Measurements from ENCODE around the gene ARTN. TPM values are rescaled to one million over a fixed set of nuclear protein-coding genes. Genes with fewer than 3 reads are reported as not detected.

ARTN gene
- total RNA-seq, 3 donors from 2014 or later (not counting 1 experiment from before 2014, with no cell fraction given): 1.4 TPM; not detected in 2

DNA sequence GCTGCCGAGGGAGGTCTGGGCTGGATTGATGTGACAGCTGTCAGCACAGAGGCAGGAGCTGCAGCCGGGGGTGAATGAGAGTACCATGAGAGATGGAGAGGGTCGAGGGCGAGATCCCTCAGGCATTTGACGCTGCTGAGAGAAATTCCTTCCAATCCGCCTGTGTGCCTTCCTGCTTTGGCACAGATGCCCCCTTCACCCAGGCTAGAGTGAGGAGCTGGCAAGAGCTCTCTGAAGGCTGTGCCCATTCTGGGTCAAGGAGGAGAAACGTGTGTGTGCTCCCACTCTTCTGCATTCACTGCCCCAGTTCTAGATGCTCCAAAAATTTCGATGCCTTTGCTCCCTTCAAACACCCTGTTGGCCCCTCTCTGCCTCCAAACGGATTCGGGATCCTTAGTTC lies 4.8 kb downstream of the ARTN start:
- no peak overlapping the region for H3K27ac Mint-ChIP-seq
- peaks cover 0 to 27% of the 10 kb centered on the region in 2 donors for H3K4me1 Mint-ChIP-seq
- H3K4me3 ChIP-seq (ENCODE audit: low read length): no peak overlapping the region
- H3K4me3 Mint-ChIP-seq: no peak overlapping the region
- no peaks in the 10 kb centered on the region for H3K36me3 ChIP-seq (ENCODE audit: control insufficient read depth, insufficient read depth, low read length)
- H3K27me3 Mint-ChIP-seq (ENCODE audit: low read depth in 2 of 2): peaks cover 9 to 22% of the 10 kb centered on the region in 2 donors
- peaks cover 23% of the 10 kb centered on the region for H3K27me3 ChIP-seq (ENCODE audit: control insufficient read depth, insufficient read depth, low read length)
- 93% methylated on average over 10 of the region's 10 CpGs for WGBS (ENCODE audit: insufficient coverage)
- DNase-seq (no peak), ATAC-seq (no peak)
- no peak overlapping the region for H3K27ac ChIP-seq (ENCODE audit: low read length)
- H3K4me1 ChIP-seq (ENCODE audit: control insufficient read depth, insufficient read depth, low read length): peaks cover 26% of the 10 kb centered on the region
- intact Hi-C loops (cut with micrococcal nuclease): no loop called here
- H3K36me3 Mint-ChIP-seq: no peaks in the 10 kb centered on the region
- TF ChIP-seq, protein P1, sequence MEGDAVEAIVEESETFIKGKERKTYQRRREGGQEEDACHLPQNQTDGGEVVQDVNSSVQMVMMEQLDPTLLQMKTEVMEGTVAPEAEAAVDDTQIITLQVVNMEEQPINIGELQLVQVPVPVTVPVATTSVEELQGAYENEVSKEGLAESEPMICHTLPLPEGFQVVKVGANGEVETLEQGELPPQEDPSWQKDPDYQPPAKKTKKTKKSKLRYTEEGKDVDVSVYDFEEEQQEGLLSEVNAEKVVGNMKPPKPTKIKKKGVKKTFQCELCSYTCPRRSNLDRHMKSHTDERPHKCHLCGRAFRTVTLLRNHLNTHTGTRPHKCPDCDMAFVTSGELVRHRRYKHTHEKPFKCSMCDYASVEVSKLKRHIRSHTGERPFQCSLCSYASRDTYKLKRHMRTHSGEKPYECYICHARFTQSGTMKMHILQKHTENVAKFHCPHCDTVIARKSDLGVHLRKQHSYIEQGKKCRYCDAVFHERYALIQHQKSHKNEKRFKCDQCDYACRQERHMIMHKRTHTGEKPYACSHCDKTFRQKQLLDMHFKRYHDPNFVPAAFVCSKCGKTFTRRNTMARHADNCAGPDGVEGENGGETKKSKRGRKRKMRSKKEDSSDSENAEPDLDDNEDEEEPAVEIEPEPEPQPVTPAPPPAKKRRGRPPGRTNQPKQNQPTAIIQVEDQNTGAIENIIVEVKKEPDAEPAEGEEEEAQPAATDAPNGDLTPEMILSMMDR (IDR thresholded peaks at IDR 0.05): no peak
- H3K9me3 ChIP-seq (ENCODE audit: control insufficient read depth, insufficient read depth, low read length): no peaks in the 10 kb centered on the region
- no peaks in the 10 kb centered on the region for H3K9me3 Mint-ChIP-seq

DNA sequence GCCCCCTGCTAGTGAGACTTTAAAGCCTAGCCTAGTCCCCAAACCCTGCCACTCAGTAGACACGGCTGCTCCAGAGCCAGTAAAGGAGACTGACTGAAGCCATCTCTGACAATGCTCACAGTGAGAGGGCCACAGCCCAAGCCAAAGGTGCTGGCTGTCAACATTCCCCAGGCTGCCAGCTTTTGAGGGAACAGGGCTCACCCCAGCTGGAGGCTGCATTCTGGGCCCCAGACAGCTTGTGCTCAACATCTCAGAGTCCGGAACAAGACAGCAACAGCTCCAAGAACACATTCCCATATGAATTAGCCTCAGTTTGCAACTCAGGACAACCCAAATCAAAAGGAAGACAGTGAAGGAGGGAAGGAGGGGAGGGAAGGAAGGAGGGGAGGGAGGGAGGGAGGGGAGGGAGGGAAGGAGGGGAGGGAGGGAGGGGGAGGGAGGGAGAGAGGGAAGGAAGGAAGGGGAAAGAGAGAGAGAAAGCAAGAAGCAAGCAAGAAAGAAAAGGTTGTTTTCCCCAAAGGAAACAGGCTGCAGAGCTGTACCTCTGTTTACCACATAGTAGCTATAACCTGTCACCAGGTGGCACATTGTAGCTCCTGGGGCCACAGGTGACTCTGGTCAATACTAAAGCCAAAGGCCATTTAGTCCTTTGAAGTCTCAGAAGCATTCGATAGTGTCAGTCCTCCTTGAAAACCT lies 5.4 kb downstream of the ARTN start:
- peaks cover 5 to 18% of the 10 kb centered on the region in 2 donors for H3K27me3 Mint-ChIP-seq (ENCODE audit: low read depth in 2 of 2)
- no peaks in the 10 kb centered on the region for H3K36me3 Mint-ChIP-seq
- TF ChIP-seq, protein P1 (IDR thresholded peaks at IDR 0.05): no peak
- 90% methylated on average over 2 of the region's 3 CpGs for WGBS (ENCODE audit: insufficient coverage)
- no peak overlapping the region for H3K4me3 Mint-ChIP-seq
- DNase-seq (no peak), ATAC-seq (no peak)
- Histone ChIP-seq H3K9me3 (ENCODE audit: control insufficient read depth, insufficient read depth, low read length) (no peaks in the 10 kb centered on the region), H3K27me3 (ENCODE audit: control insufficient read depth, insufficient read depth, low read length) (peaks cover 17% of the 10 kb centered on the region), H3K4me3 (ENCODE audit: low read length) (no peak overlapping the region), H3K27ac (ENCODE audit: low read length) (no peak overlapping the region), H3K4me1 (ENCODE audit: control insufficient read depth, insufficient read depth, low read length) (peaks cover 19% of the 10 kb centered on the region), H3K36me3 (ENCODE audit: control insufficient read depth, insufficient read depth, low read length) (no peaks in the 10 kb centered on the region)
- intact Hi-C loops (cut with micrococcal nuclease): no loop called here
- no peaks in the 10 kb centered on the region for H3K9me3 Mint-ChIP-seq
- no peak overlapping the region for H3K27ac Mint-ChIP-seq
- peaks cover 0 to 23% of the 10 kb centered on the region in 2 donors for H3K4me1 Mint-ChIP-seq

DNA sequence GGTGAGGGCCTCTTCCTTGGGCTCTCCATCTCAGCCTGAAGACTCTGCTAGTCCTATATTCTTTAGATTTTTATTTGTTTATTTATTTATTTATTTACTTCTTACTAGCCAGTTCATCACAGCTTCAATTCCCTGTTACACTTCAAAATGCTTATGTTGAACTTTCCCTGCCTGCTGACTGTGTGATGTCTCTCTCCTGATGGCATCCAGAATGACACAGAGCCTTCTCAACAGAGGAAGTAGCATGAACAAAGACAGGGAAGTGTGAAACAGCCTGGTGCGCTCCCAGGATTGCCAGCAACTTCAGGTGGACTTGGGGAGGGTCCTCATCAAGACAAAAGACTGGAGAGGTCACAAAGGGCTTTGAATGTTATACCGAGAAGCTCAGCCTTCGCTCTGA lies 8.8 kb downstream of the ARTN start:
- no peaks in the 10 kb centered on the region for H3K36me3 ChIP-seq (ENCODE audit: control insufficient read depth, insufficient read depth, low read length)
- H3K4me1 Mint-ChIP-seq: peaks cover 19 to 39% of the 10 kb centered on the region in 2 donors
- peaks cover 17% of the 10 kb centered on the region for H3K4me1 ChIP-seq (ENCODE audit: control insufficient read depth, insufficient read depth, low read length)
- no peaks in the 10 kb centered on the region for H3K9me3 ChIP-seq (ENCODE audit: control insufficient read depth, insufficient read depth, low read length)
- ATAC-seq (no peak), DNase-seq (no peak)
- H3K4me3 ChIP-seq (ENCODE audit: low read length): no peak overlapping the region
- H3K27me3 ChIP-seq (ENCODE audit: control insufficient read depth, insufficient read depth, low read length): no peaks in the 10 kb centered on the region
- H3K27ac ChIP-seq (ENCODE audit: low read length): no peak overlapping the region
- H3K4me3 Mint-ChIP-seq: no peak overlapping the region
- intact Hi-C loops (cut with micrococcal nuclease): no loop called here
- no peak overlapping the region for H3K27ac Mint-ChIP-seq
- 95% methylated on average over 3 of the region's 3 CpGs for WGBS (ENCODE audit: insufficient coverage)
- peaks cover 0 to 2% of the 10 kb centered on the region in 2 donors for H3K27me3 Mint-ChIP-seq (ENCODE audit: low read depth in 2 of 2)
- TF ChIP-seq, protein P1 (IDR thresholded peaks at IDR 0.05): no peak
- H3K9me3 Mint-ChIP-seq: no peaks in the 10 kb centered on the region
- no peaks in the 10 kb centered on the region for H3K36me3 Mint-ChIP-seq

DNA sequence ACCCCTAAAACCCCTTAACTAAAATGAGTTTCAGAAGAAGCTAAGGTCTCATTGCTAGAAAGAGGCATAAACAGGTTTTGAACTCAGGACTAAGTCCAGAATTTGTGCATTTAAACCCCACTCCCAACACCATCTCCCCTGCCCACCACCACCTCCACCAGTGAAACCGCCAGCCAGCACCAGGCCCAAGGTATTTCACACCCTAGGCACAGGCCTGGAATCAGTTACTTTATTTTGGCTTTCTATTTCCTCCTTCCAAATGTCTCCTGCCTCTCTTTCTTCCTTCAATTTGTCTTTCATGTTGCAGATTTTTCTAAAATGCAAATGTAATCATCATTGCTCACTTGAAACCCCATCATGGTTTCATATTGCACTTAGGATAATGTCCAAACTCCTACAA lies 11.3 kb downstream of the ARTN start:
- intact Hi-C loops (cut with micrococcal nuclease): no loop called here
- DNase-seq (no peak), ATAC-seq (no peak)
- TF ChIP-seq, protein P1 (IDR thresholded peaks at IDR 0.05): no peak
- peaks cover 33% of the 10 kb centered on the region for H3K4me1 ChIP-seq (ENCODE audit: control insufficient read depth, insufficient read depth, low read length)
- H3K27me3 ChIP-seq (ENCODE audit: control insufficient read depth, insufficient read depth, low read length): no peaks in the 10 kb centered on the region
- H3K27ac Mint-ChIP-seq: no peak overlapping the region
- no peak overlapping the region for H3K27ac ChIP-seq (ENCODE audit: low read length)
- H3K4me3 ChIP-seq (ENCODE audit: low read length): no peak overlapping the region
- peak overlapping the region; percentile 61 for H3K4me3 Mint-ChIP-seq
- no peaks in the 10 kb centered on the region for H3K9me3 Mint-ChIP-seq
- peaks cover 24 to 50% of the 10 kb centered on the region in 2 donors for H3K4me1 Mint-ChIP-seq
- peaks cover under 1% of the 10 kb centered on the region for H3K36me3 ChIP-seq (ENCODE audit: control insufficient read depth, insufficient read depth, low read length)
- H3K9me3 ChIP-seq (ENCODE audit: control insufficient read depth, insufficient read depth, low read length): no peaks in the 10 kb centered on the region
- H3K36me3 Mint-ChIP-seq: no peaks in the 10 kb centered on the region
- WGBS (ENCODE audit: insufficient coverage): 94% methylated on average over 1 of the region's 1 CpG
- H3K27me3 Mint-ChIP-seq (ENCODE audit: low read depth in 2 of 2): no peaks in the 10 kb centered on the region

Data from natural killer cell (primary cell).